ENCODE measurements around the gene STIM1. TPM values are rescaled to one million over a fixed set of nuclear protein-coding genes. Genes with fewer than 3 reads are reported as not detected.

The STIM1 gene
- total RNA-seq, 1 donor from 2014 or later = 27.5 TPM

DNA sequence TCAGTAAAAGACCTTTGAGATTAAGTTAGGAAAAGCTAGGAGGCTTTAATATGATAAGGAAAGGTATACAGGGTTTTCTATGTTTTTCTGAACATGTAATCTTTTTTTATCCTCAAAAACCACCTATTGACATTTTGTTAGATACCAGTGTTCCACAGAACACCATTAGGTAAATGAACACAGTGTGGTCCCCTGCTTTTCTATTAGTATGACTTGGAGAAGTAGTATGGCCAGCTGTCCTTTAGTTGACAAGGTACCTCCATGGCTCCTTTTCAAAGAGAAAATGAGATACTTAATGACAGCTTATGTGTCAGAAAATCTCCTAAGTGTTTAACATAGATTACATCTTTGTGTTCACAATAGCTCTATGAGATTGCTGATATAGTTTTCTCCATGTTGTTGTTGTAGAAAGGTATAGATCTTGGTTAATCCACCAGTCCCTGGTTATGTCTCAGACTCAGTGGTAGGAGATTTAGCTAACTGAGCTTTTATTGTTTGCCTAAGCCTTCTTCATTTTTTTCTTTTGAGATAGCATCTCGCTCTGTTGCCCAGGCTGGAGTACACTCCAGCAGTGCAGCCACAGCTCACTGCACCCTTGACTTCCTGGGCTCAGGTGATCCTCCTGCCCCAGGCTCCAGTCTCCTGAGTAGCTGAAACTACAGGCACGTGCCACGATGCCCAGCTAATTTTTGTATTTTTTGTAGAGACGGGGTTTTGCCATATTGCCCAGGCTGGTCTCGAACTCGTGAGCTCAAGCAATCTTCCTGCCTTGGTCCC is 46.0 kb downstream of the STIM1 start:
- ATAC-seq (ENCODE audit: poor library complexity) = no peak
- intact Hi-C loops (cut with DNase I) = no loop called here
- DNase-seq = no peak

DNA sequence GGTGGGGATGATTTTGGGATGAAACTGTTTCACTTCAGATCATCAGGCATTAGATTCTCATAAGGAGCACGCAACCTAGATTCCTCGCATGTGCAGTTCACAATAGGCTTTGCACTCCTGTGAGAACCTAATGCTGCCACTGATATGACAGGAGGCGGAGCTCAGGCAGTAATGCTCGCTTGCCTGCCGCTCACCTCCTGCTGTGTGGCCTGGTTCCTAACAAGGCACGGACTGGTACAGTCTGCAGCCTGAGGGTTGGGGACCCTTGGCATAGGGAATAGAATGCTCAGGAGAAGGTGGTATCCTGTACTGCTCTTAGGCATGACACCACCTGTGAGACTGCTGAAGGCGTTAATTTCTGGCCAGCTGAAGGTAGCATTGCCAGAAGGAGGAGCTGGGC is 47.0 kb downstream of the STIM1 start:
- intact Hi-C loops (cut with DNase I) = no loop called here
- no peak for ATAC-seq (ENCODE audit: poor library complexity)
- no peak for DNase-seq

DNA sequence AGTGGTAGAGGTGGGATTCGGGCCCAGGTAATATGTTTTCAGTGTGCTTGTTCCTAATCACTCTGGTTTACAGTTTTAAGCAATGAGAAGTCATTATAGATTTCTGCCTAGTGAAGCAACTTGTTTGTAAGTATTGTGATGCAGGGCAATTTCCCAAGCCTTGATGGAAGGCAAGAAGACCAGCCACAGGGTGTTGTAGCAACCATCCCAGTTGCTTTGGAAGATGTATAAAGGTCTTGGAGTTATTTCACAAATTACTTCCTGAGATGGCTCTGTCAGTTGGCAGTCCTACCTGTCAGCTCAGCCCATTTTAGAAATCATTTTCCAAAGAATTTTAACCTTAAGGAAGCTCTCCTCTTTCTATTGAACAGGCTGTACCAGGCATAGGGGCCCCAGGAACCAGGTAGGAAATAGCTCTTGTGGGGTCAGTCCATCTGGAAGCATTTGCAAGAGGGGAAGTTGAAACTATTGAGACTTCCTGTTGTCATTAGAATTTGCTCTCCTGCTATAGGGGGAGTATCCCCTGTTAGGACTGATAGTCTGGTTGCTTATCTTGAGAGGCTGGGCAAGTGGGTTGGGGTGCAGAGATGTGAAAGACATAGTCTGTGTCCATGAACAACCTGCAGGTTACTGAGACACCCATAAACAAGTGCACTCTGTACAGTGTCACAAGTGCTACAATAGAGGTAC is 47.9 kb downstream of the STIM1 start:
- DNase-seq (no peak), ATAC-seq (ENCODE audit: poor library complexity) (no peak)
- intact Hi-C loops (cut with DNase I) = no loop called here

DNA sequence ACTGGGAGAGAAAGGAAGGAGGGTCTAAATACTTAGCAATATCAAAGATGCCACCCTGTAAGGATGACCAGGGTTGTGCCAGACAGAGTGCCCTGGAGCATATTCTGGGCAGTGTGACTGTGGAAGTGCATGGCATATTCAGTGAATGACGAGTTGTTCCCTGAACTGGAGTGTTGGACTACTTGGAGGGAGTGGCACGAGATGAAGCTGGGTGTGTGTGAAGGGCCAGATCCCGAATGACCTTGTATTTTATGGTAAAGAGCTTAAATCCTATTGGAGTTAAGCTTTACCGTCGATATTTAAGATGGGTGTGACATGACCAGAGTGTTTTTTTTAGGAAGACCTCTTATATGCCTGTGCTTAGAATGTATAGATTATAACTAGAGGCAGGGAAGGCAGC is 48.8 kb downstream of the STIM1 start:
- no peak for DNase-seq
- intact Hi-C loops (cut with DNase I) = no loop called here
- no peak for ATAC-seq (ENCODE audit: poor library complexity)

DNA sequence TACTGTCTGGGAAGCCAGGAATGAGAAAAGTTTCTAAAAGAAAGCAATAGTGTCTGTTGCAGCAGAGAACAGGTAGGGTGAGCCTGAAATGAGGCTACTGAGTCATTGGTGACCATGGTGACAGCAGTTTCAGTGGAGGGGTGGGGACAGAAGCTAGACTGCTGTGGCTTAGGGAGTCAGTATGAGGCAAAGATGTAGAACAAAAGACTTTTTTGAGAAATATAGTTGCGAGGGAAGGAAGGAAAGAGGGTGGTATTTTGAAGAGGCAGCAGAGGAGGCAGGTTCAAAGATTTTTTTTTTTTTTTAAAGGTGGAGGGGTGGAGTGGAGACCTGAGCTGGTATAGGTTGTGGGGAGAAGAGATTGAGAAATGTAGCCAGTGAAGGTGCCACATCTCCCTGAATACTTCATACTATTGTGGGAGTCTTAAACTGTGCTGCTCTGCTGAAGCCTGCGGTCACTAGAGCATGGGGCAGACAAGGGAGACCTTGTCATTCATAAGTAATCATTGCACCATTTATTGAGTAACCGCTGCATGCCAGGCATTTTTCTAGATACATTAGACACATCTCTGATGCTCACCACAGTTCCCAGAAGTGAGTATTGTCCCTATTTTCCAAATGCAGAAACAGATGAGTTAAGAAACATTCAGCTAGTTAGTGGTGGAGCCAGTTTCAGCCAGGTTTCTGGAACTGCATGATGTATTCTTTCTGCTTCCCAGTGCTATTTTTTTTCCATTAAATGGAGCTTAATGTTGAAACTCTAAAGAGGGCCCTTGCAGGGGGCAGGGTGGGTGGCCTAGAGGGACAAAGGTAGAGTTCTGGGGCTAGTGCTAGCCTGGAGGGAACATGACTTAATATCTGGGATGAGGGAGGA is 49.9 kb downstream of the STIM1 start:
- intact Hi-C loops (cut with DNase I) = no loop called here
- ATAC-seq (ENCODE audit: poor library complexity) (peak; percentile 48), DNase-seq (no peak)

DNA sequence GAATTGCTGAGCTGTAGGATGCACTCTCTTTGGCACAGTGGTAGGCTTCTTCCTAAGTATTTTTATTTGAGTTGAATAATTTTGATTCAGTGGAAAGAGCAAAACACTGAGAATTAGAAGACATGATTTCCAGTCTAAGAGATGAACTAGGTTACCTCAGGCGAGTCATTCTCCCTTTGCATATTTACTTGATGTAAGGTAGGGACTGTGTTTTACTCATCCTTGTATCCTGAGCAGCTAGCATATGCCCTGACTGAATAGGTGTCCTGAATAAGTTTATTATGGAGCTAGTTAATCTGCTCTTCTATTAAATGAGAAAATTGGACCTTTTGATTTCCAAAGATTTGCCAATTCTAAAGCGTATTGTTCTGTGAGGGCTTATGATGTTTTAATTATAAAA is 50.7 kb downstream of the STIM1 start:
- ATAC-seq (ENCODE audit: poor library complexity) = no peak
- DNase-seq = no peak
- intact Hi-C loops (cut with DNase I) = no loop called here

DNA sequence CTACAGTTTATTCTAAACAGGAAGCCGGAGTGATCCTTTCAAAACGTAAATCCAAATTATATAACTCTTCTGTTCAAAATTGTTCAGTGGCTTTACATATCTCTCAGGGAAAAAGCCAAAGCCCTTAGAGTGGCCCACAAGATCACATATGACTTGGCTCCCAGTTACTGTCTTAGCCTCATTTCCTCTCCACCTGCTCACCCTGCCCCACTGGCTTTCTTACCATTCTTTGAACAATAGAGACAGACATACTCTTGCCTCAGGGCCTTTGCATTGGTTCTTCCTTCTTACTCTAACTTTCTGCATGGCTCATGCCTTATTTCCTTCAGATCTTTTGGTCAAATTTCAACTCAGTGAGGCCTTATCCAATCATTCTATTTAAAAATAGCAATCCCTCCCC is 52.1 kb downstream of the STIM1 start:
- ATAC-seq (ENCODE audit: poor library complexity) = no peak
- intact Hi-C loops (cut with DNase I) = no loop called here

DNA sequence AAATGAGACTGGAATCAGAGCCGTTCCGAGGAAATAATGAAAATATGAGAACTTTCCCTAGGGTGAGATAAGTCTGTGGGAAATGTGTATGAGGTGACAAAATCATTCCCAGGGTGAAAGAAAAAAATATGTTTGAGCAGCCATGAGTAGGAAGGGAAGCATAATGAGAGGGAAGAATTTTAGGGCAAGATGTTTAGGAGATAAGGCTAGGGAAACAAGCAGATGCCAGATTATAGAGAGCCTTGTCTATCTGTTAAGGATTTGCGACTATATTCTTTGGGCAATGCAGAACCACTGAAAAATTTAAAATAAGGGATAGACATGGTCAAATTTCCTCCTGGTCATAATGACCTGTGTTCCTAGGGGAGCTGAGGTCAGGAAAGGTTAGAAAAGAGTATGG is 54.4 kb downstream of the STIM1 start:
- intact Hi-C loops (cut with DNase I) = no loop called here
- DNase-seq (no peak), ATAC-seq (ENCODE audit: poor library complexity) (no peak)

More for the DNA sequence above, 52.1 kb downstream of the STIM1 start:
- no peak for DNase-seq

DNA sequence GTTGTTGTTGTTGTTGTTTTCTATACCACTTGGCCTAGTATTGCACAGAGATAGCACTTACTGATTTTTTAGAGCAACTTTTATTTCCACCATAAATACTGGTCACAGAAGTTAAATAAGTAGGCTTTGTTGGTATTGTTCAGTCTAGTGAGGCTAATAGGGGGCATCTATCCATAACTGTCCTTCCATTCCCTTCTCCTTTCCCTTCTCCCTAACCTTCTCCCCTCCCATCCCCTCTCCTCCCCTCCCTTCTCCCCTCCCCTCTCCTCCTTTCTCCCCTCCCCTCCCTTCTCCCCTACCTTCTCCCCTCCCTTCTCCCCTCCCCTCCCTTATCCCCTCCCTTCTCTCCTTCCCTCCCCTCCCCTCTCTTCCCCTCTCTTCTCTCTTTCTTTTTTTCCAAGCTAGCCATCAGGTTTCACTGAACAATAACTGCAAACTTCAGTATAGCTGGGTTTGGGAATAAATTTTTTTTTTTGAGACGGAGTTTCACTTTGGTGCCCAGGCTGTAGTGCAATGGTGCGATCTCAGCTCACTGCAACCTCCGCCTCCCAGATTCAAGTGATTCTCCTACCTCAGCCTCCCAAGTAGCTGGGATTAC is 56.5 kb downstream of the STIM1 start:
- DNase-seq = no peak
- intact Hi-C loops (cut with DNase I) = no loop called here
- ATAC-seq (ENCODE audit: poor library complexity) = no peak

DNA sequence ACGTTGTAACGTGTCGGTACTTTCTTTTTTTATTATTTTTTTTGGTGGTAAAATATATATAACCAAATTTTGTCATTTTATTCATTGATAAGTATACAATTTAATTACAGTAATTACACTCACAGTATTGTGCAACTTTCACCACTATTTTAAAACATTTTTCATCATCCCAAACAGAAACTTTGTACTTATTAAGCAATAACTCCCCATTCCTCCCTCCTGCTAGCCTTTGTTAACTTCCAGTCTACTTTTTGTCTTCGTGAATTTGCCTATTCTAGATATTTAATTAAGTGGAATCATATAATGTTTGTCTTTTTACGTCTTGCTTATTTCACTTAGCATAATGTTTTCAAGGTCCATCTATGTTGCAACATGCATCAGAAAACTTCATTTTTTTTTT is 58.5 kb downstream of the STIM1 start:
- intact Hi-C loops (cut with DNase I) = no loop called here
- no peak for ATAC-seq (ENCODE audit: poor library complexity)
- DNase-seq = no peak

DNA sequence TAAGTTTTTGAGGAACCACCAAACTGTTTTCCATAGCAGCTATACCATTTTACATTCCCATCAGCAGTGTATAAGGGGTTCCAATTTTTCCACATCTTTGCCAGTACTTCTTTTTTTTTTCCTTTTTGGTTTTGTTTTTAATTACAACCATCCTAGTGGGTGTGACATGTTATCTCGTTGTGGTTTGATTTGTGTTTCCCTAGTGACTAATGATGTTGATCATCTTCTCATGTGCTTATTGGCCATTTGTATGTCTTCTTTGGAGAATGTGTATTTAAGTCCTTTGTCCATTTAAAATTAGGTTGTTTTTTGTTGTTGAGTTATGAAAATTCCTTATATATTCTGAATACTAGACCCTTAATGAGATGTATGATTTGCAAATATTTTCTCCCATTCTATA is 59.3 kb downstream of the STIM1 start:
- intact Hi-C loops (cut with DNase I) = no loop called here
- ATAC-seq (ENCODE audit: poor library complexity) (no peak), DNase-seq (no peak)

DNA sequence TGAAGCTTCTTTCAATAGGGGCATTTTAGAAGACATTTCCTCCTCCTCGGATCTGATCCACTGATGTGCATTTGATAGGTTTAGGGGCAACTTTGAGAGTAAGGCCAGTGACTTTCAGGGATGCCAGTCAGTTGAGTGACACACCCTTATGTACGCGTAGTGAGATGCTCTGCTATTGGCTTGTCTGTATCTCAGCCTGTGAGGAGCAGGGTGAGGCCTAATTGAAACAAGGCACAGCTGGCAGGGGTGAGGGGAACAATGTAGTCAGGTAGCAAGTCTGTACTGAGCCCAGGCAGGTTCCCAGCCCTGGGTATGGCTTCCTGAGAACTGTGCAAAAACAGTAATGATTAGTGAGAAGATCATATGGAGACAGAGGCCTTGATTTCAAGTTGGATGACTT is 61.5 kb downstream of the STIM1 start:
- DNase-seq (no peak), ATAC-seq (ENCODE audit: poor library complexity) (no peak)
- intact Hi-C loops (cut with DNase I) = no loop called here

DNA sequence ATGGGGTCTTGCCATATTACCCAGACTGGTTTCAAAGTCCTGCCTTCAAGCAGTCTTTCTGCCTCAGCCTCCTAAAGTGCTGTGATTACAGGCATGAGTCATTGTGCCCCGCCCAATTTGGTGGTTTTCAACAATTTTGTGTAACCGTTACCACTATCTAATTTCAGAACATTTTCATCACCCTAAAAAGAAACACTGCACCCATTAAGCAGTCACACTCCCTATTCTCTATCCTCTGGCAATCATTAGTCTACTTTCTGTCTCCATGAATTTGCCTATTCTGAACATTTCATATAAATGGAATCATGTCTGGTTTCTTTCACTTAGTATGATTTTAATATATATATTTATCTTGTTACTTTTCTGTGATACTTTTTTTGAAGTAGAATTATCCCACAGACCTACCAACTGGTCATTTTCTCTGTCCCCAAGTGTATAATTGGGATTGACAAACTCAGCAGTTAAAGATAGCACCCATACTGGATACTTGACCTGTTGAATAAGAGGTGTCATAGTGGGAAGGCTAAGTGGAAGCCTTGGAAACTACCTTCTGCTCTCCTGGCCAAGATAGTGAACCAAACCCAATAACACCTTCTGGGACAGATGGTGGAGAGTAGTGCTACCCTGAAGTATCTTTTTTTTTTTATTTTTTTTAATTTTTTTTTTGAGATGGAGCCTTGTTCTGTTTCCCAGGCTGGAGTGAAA is 64.8 kb downstream of the STIM1 start:
- intact Hi-C loops (cut with DNase I) = no loop called here
- no peak for DNase-seq

DNA sequence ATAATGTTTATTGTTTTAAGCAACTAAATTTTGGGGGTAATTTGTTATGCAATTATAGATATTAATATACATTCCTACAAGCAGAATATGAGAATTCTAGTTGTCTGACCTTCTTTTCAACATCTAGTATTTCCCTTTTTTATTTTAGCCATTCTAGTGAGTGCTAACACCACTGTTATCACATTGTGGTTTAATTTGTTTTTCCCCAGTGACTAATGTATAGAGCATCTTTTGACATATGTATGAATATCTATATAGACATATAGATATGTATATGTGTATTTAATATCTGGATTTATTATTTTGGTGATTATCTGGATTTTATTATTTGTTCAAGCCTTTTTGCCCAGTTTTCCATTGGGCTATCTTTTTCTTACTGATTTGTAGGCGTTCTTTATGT is 66.6 kb downstream of the STIM1 start:
- intact Hi-C loops (cut with DNase I) = no loop called here
- DNase-seq (no peak), ATAC-seq (ENCODE audit: poor library complexity) (no peak)

More for the DNA sequence above, 64.8 kb downstream of the STIM1 start:
- ATAC-seq (ENCODE audit: poor library complexity) = peak; percentile 43

DNA sequence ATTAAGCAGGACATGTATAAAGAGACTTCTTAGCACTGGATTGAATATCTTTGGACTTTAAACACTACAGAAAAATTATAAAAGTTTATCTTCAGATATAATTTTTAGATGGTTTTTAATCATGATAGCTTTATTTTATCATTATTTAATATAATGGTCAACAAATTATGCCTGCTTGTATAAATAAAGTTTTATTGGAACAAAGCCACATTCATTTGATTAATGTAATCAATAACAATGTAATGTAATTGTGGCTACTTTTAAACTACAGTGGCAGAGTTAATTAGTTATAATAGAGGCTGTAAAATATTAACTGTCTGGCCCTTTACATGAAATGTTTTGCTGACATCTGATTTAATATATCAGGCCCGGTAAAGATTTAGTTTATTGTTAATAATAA is 70.0 kb downstream of the STIM1 start:
- intact Hi-C loops (cut with DNase I) = no loop called here
- DNase-seq (no peak), ATAC-seq (ENCODE audit: poor library complexity) (no peak)

DNA sequence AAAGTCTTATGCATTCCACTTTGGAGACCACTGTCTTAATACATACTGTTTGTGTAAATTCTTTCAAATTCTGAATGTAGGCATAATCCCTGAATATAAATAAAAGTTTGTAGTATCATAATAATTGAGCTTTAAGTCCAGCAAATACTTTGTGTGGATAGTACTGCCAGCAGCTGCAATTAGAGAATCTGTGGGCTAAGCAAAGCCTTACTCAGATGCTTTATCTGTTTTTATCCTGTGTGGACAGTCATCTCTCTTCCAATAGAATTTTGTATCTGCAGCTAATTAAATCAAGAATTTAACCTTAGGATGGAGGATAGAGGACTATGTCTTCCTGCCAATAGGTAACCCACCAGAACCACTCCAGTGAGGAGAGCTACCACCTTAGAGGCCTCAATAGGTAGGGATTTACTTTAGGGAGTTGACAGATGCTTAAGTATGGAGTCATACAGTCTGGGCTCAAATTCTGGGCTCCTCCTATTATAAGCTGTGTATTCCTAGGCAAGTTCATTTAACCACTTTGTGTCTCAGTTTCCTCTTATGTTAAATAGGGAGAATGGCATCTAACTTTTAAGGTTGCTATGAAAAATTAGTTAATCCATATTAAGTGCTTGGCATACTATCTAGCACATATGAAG is 71.1 kb downstream of the STIM1 start:
- intact Hi-C loops (cut with DNase I) = no loop called here

DNA sequence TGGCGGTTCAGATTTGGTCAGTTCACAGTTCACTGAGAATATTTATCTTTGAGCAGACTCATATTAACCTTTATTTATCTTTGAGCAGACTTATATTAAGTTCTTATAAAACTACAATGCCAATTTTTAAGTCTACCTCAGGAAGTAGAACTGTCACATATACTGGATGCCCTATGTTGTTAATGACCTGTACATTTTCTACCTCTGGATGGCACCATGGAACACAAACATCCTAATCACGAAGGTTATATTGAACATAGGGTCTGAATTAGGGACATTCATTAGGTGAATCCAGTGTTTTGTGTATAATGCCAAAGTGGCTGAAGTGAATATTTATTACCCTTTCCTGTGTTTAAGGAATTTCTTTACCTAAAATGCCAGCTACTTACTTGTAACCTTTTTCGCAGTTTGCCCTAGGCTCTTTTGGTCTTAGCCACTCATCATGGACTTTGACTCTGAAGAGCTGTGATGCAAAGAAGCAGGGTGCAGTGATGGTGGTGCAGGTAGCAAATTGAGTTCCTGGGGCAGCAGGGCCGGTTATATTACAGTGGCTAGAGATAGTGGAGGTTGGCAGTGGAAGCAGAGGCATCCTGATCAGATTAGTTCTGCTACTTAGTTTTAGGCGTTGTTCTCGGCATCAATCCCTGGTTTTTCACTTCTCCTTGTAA is 71.8 kb downstream of the STIM1 start:
- no peak for ATAC-seq (ENCODE audit: poor library complexity)
- intact Hi-C loops (cut with DNase I) = no loop called here

More for the DNA sequence above, 71.1 kb downstream of the STIM1 start:
- ATAC-seq (ENCODE audit: poor library complexity) (no peak), DNase-seq (no peak)

DNA sequence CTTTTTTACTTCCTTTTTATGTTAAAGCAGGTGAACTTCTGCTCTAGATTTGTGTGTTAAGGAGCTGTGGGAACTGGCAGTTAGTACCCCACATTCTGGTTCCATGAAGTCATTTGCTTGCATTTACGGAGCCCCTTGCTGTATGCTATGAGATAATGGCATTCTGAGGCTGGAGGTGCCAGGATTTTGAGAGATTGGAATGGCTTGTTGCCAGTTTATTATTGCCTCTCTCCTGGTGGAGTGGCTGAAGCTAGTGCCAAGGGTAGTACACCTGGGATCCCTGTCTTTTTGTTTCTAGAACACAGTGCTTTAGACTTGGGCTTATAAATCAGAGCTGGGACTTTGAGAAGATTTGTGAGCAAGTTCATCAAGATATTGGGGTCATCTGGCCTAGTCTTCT is 73.8 kb downstream of the STIM1 start:
- peak; percentile 39 for ATAC-seq (ENCODE audit: poor library complexity)
- no peak for DNase-seq
- intact Hi-C loops (cut with DNase I) = no loop called here

More for the DNA sequence above, 71.8 kb downstream of the STIM1 start:
- no peak for DNase-seq
